ENCODE measurements around the gene ZNF275.
"Not testable (repeated sequence)": the region's sequence is repeated elsewhere in the genome, so short reads cannot be mapped to it uniquely, and the experiment has no call there.

DNA sequence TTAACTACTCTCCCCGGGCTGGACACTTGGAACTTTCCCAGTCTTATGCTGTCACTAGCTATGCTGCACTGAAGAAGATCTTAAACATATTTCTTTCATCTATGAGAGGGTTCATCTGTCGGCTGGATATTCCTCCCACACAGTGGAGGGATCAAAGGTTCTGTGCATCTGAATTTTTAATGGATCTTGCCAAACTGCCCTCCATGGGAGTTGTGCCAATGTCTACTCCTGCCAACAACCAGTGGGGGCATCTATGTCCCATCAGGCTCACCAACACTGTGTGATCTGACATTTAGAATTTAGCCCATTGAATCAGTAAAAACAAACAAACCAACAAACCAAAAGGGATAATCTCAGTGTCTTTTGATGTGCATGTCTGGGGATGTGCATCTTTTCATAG is 45.1 kb upstream of the ZNF275 start:
- TF ChIP-seq, protein P1, sequence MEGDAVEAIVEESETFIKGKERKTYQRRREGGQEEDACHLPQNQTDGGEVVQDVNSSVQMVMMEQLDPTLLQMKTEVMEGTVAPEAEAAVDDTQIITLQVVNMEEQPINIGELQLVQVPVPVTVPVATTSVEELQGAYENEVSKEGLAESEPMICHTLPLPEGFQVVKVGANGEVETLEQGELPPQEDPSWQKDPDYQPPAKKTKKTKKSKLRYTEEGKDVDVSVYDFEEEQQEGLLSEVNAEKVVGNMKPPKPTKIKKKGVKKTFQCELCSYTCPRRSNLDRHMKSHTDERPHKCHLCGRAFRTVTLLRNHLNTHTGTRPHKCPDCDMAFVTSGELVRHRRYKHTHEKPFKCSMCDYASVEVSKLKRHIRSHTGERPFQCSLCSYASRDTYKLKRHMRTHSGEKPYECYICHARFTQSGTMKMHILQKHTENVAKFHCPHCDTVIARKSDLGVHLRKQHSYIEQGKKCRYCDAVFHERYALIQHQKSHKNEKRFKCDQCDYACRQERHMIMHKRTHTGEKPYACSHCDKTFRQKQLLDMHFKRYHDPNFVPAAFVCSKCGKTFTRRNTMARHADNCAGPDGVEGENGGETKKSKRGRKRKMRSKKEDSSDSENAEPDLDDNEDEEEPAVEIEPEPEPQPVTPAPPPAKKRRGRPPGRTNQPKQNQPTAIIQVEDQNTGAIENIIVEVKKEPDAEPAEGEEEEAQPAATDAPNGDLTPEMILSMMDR (conservative IDR thresholded peaks at IDR 0.05; ENCODE audit: low read length) = not testable (repeated sequence)
- not testable (repeated sequence) for TF ChIP-seq EZH2phosphoT487 (IDR thresholded peaks at IDR 0.05; ENCODE audit: borderline replicate concordance)

All from Loucy (cell line).